ENCODE measurements around the gene PLCE1.

PLCE1 gene

DNA sequence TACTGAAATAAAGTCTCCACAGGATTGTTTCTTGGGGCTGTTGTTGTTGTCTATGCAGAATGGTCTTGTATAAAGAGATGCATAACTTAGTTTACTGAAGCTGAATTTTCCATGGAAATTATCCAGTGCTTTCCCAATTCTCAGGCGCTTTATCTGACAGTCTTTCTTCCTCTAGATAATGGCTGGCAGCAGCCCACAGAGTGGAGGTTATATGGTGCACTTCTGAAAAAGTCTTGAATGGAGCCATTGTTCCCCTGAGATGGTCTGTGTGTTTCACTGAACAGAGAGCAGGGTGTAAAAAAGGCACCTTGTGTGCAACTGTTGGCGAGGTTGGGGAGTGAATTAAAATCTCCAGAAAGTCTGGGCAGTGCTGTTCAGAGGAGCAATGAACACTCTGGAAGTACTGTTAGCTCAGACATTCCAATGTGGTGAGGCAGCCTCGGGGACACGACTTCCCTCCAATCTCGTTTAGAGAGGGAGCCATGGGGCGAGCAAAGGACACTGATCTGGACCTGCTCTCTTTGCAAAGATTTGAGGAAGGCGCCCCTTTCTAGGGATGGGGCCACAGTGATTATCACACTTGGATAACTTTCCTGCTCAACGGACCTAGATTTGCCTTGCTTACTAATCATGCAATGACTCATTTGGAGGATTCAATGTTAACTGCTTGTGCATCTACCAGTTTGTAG, 2.0 kb upstream of the PLCE1 start:
- peak; percentile 90 for DNase-seq
- in situ Hi-C loops (cut with HindIII; ENCODE audit: low pct_ligation_motif_present, low pct_unique_long_range_greater_than_20kb, low sequenced_read_pairs), result no loop called here

GRCh38 chr10:93992400-93993030, 1.2 kb upstream of the PLCE1 start:
- peak; percentile 58 for DNase-seq
- in situ Hi-C loops (cut with HindIII; ENCODE audit: low pct_ligation_motif_present, low pct_unique_long_range_greater_than_20kb, low sequenced_read_pairs), result no loop called here

DNA sequence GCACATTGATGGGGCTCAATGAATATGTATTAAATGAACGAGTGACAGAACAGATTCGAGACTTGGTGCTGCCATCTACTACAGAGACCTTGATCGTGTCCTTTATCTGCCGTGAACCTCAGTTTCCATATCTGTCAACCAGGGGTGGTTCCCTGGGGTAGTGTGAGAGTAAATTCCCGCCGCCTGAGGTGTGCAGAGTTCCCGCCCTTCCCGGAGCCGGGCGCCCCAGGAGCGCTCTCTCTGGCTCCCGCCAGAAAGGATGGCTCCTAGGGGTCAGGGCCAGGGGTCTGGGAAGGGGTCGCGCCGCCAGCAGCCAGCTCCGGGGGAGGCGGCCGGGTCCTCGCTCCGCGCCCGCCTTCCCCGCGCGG, 333 bp upstream of the PLCE1 start:
- peak; percentile 9 for DNase-seq
- in situ Hi-C loops (cut with HindIII; ENCODE audit: low pct_ligation_motif_present, low pct_unique_long_range_greater_than_20kb, low sequenced_read_pairs), result no loop called here

GRCh38 chr10:93994438-93994801, 689 bp downstream of the PLCE1 start:
- in situ Hi-C loops (cut with HindIII; ENCODE audit: low pct_ligation_motif_present, low pct_unique_long_range_greater_than_20kb, low sequenced_read_pairs), result no loop called here
- DNase-seq, result no peak

GRCh38 chr10:93995182-93995581, 1.5 kb downstream of the PLCE1 start:
- DNase-seq, result no peak
- in situ Hi-C loops (cut with HindIII; ENCODE audit: low pct_ligation_motif_present, low pct_unique_long_range_greater_than_20kb, low sequenced_read_pairs), result no loop called here

- DNase-seq, result peak; percentile 61
- in situ Hi-C loops (cut with HindIII; ENCODE audit: low pct_ligation_motif_present, low pct_unique_long_range_greater_than_20kb, low sequenced_read_pairs), result no loop called here
Measured at GRCh38 chr10:93995598-93996271, 2.0 kb downstream of the PLCE1 start.

DNA sequence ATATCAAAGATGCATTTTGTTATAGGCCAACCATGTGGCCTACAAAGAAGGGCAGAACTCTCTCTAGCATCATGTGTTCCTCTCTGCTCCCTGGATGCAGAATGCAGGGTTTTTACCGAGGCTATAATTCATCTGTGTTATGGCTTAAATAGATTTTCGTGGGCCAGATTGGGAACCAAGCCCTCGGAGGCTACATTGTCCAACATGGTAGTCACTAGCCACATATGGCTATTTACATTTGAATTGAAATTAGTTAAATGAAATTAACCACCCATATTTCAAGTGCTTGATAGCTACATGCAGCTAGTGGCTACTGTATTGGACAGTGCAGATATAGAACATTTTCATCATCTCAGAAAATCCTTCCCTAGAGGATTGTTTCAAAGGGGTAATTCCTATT, 2.8 kb downstream of the PLCE1 start:
- DNase-seq, result no peak
- in situ Hi-C loops (cut with HindIII; ENCODE audit: low pct_ligation_motif_present, low pct_unique_long_range_greater_than_20kb, low sequenced_read_pairs), result no loop called here

GRCh38 chr10:93997546-93997945, 3.8 kb downstream of the PLCE1 start:
- in situ Hi-C loops (cut with HindIII; ENCODE audit: low pct_ligation_motif_present, low pct_unique_long_range_greater_than_20kb, low sequenced_read_pairs), result no loop called here
- DNase-seq, result no peak

DNA sequence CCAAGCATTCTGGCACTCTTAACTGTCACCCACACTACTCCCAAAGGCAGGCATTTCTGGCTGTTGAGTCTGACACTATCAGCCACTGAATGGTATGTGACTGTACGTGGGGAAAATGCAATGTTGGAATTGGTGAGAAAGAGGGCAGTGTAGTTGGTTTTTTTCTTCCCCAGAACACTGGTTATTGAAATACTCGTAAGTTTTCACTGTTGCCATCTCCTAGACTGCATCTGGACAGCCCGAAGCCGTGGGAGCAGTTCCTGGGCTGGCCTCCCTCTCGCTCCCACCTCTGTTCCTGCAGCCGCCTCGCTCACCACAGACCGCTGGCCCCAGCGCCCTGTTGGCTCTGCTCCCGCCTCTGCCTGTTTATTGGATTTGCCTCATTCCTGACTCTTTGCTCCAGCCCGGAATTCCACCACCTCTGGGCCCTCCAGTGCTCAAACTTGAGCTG, 5.7 kb downstream of the PLCE1 start:
- in situ Hi-C loops (cut with HindIII; ENCODE audit: low pct_ligation_motif_present, low pct_unique_long_range_greater_than_20kb, low sequenced_read_pairs), result no loop called here
- peak; percentile 68 for DNase-seq

DNA sequence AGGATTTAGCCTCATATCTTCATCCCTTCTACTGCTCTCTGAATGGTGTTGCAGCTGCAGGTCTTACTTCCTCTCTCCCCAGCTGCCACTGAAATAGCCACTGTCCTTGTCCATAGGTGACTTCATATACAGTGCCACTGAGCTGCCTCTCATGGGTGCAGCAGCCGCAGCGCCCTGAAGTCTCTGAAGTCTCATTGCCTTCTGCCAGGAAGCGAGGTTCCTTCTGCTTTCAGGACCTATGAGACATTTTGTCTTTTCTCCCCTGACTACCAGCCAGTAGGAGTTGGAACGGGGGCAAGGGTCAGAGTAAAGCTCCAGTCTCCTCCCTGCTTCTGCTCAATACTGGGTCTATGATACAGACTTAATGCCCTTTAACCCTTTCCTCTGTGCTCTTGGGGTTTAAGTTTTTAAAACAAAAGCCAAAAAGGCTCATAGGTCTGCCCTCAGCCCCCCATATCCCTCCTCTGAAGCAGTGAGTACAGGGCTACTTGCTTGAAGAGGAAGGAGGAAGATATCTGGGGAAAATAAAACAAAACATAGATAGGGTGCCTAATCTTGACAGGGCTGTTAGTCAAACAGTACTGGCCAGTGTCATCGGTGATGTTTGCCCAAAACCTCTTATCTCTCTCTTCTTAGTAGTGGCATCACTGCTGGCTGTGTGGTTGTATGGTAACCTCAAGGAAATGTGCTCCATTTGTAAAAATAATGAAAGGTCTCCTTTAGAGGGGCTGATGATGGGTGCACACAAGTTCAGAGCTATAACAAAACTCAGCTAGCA, 7.1 kb downstream of the PLCE1 start:
- no peak for DNase-seq
- in situ Hi-C loops (cut with HindIII; ENCODE audit: low pct_ligation_motif_present, low pct_unique_long_range_greater_than_20kb, low sequenced_read_pairs), result no loop called here

- in situ Hi-C loops (cut with HindIII; ENCODE audit: low pct_ligation_motif_present, low pct_unique_long_range_greater_than_20kb, low sequenced_read_pairs), result no loop called here
Measured at GRCh38 chr10:94001416-94001810, 7.7 kb downstream of the PLCE1 start.

DNA sequence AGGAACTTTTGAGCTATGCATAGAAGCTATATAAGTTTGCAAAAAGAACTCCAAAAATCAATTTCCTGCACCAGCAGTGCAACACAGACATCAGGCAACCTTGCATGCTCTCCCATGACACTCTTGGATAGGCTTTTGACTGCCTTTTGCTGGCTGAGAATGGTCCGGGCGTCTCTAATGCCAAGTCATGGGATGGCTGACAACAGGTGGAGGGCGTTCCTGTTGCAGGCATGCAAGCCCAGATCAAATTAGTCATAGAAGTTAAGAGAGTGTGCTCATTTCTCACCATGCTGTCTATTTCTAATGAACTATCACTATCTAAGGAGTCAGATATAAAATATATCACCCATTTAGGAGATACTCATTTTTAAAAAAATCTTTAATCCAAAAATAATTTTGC, 8.4 kb downstream of the PLCE1 start:
- in situ Hi-C loops (cut with HindIII; ENCODE audit: low pct_ligation_motif_present, low pct_unique_long_range_greater_than_20kb, low sequenced_read_pairs), result no loop called here
- DNase-seq, result no peak

More at GRCh38 chr10:94001416-94001810, 7.7 kb downstream of the PLCE1 start:
- DNase-seq, result no peak

- no peak for DNase-seq
- in situ Hi-C loops (cut with HindIII; ENCODE audit: low pct_ligation_motif_present, low pct_unique_long_range_greater_than_20kb, low sequenced_read_pairs), result no loop called here
Measured at GRCh38 chr10:94003488-94003887, 9.8 kb downstream of the PLCE1 start.

DNA sequence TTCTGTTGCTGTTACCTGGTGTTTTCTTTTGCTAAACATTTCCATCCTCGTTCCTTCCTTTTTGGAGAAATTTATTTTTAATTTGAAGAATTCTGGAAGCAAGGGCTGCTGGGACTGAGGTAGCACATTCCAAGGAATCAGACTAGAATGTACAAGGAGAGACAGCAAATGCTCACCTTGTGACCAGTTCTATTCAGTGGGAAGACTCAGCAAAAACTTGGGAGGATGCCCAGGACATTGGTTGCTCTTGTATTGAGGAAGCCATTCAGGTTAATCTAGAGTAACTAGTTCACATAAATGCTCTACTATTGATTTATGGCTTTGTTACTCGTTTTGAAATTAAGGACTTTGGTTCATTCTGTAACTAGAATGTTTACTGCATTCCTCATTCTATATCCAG, 11.3 kb downstream of the PLCE1 start:
- DNase-seq, result no peak
- in situ Hi-C loops (cut with HindIII; ENCODE audit: low pct_ligation_motif_present, low pct_unique_long_range_greater_than_20kb, low sequenced_read_pairs), result no loop called here

DNA sequence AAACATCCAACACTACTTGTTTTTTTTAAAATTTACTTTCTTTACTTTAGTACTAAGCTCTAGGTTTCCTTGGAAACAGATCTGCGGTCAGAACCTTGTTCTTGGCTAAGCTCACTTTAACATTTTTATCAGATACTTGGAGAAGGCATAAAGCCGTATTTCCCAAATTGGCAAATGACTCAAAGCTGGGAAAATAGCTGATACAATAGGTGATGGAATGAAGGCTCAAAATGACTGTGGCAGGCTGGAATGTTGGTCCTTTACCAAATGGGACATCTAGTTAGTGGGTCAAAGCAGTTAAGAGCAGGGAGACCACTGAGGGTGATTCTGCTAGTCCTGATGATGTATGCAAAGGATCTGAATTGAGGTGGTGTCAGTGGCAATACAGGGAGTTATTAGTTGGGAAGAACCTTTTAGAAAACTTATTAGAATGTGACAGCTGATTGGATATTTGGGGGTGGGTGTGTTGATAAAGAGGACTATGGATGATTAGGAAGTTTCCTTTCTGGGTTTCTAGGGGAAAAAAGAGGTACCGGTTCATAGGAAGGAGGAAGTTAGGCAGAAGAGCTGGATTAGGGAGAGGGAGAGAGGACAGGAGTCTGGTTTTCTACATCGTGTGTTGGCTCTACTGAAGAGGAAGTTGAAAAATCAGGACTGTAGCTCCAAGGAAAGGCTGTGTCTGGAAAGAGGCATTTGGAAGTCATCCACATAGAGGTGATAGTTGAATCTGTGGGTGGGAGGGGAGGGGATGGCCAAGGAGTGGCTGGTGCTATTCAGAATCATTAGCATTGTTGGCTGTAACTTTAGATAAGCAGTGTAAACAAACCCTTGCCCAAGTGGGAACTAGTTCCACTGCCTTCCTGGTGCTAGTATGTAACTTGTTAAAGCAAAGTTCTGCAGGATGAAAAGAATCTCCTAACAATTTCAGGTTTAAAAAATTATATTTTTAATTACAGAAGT, 13.1 kb downstream of the PLCE1 start:
- DNase-seq, result no peak
- in situ Hi-C loops (cut with HindIII; ENCODE audit: low pct_ligation_motif_present, low pct_unique_long_range_greater_than_20kb, low sequenced_read_pairs), result no loop called here

DNA sequence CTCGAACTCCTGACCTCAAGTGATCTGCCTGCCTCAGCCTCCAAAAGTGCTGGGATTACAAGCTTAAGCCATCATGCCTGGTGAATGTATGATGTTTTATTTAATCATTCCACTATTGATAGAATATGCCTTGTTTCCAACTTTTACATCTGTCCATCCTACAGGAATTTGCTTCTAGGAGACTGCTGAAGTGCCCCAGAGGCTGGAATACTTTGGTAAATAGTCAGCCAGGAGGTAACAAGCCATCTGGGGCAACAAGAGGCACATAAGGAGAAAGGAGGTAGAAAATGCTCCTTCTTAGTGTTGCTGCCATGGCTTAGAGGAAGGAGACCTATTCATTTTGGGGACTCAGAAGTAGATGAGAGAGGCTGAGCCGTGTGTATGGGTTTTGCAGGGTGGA, 14.8 kb downstream of the PLCE1 start:
- in situ Hi-C loops (cut with HindIII; ENCODE audit: low pct_ligation_motif_present, low pct_unique_long_range_greater_than_20kb, low sequenced_read_pairs), result no loop called here
- no peak for DNase-seq

- in situ Hi-C loops (cut with HindIII; ENCODE audit: low pct_ligation_motif_present, low pct_unique_long_range_greater_than_20kb, low sequenced_read_pairs), result no loop called here
- no peak for DNase-seq
Measured at GRCh38 chr10:94010116-94010515, 16.4 kb downstream of the PLCE1 start.

GRCh38 chr10:94010886-94011285, 17.2 kb downstream of the PLCE1 start:
- DNase-seq, result no peak
- in situ Hi-C loops (cut with HindIII; ENCODE audit: low pct_ligation_motif_present, low pct_unique_long_range_greater_than_20kb, low sequenced_read_pairs), result no loop called here

Measured in ACHN (cell line).